Astrocyte of the hippocampus (primary cell): ENCODE data around the gene FANCI.

Experiments used
- DNase-seq: peaks from one replicate; pipeline ENCODE4 v3.0.0; 2011; ENCODE audit warnings: low read depth, low spot score

FANCI gene

GRCh38 chr15:89333011-89333860, 89.5 kb downstream of the FANCI start:
- no peak for DNase-seq

GRCh38 chr15:89333959-89334509, 90.3 kb downstream of the FANCI start:
- DNase-seq: peak; percentile 22

GRCh38 chr15:89334510-89335297, 90.9 kb downstream of the FANCI start, which contains the start of gene POLG:
POLG (minus strand) TSS chr15:89334824; CDS start chr15:89333754, 1,070 bp downstream.
- DNase-seq: peak; percentile 99

GRCh38 chr15:89335298-89336041, 91.7 kb downstream of the FANCI start:
- DNase-seq: no peak

- no peak for DNase-seq
These were observed 94.3 kb downstream of the FANCI start for GRCh38 chr15:89338036-89338435.

GRCh38 chr15:89340573-89340972, 96.8 kb downstream of the FANCI start:
- no peak for DNase-seq

GRCh38 chr15:89341316-89342005, 97.7 kb downstream of the FANCI start:
- no peak for DNase-seq

GRCh38 chr15:89342840-89343239, 99.1 kb downstream of the FANCI start:
- no peak for DNase-seq

- DNase-seq: no peak
These were observed 101.5 kb downstream of the FANCI start for GRCh38 chr15:89345248-89345647.

GRCh38 chr15:89346516-89347231, 102.9 kb downstream of the FANCI start:
- peak; percentile 60 for DNase-seq

- DNase-seq: no peak
These were observed 105.4 kb downstream of the FANCI start for GRCh38 chr15:89349206-89349558.

- no peak for DNase-seq
These were observed 108.7 kb downstream of the FANCI start for GRCh38 chr15:89352476-89352875.

GRCh38 chr15:89353991-89354390, 110.2 kb downstream of the FANCI start:
- no peak for DNase-seq

GRCh38 chr15:89356634-89357298, 113.0 kb downstream of the FANCI start:
- peak; percentile 62 for DNase-seq

- DNase-seq: no peak
These were observed 114.6 kb downstream of the FANCI start for GRCh38 chr15:89358435-89358754.

GRCh38 chr15:89358755-89359439, 115.1 kb downstream of the FANCI start:
- peak; percentile 91 for DNase-seq

- no peak for DNase-seq
These were observed 115.9 kb downstream of the FANCI start for GRCh38 chr15:89359471-89360293.

- DNase-seq: peak; percentile 41
These were observed 116.7 kb downstream of the FANCI start for GRCh38 chr15:89360294-89360971.
